GM19193 (cell line): ENCODE results near the gene OR51M1.

ENCODE experiments used
- POLR2A ChIP-seq: IDR thresholded peaks from 4 replicates; pipeline ENCODE4 v1.6.1; 2011; ENCODE audit not compliant: insufficient read depth, insufficient read length; ENCODE audit errors: extremely low read depth

Gene OR51M1

DNA sequence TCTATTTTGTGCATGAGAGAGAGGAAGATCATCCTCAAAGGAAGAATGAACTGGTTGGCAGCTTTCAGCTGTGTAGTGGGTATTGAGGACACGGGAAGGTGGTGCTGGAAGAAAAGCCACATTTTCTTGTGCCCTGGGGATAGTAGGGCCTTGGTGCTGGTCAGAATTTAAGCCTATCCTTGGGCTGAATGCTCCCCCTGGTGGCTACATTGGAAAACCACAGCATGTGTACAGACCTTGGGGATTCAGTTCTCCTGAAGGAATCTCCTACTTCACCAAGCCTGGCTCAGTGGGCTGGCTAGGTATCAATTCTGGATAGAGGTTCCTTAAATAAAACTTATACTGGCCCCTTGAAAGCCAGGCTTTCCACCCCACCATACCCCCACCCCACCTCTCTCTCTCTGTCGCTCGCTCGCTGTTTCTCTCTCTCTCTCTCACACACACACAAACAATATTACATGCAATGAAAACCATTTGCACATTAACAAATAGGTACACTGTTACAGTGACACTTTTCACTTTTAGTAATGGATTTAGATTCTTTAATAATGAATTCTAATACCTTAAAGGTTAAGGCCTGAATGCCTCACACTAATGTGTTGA is 2.8 kb upstream of the OR51M1 start:
- no peak for TF ChIP-seq POLR2A

DNA sequence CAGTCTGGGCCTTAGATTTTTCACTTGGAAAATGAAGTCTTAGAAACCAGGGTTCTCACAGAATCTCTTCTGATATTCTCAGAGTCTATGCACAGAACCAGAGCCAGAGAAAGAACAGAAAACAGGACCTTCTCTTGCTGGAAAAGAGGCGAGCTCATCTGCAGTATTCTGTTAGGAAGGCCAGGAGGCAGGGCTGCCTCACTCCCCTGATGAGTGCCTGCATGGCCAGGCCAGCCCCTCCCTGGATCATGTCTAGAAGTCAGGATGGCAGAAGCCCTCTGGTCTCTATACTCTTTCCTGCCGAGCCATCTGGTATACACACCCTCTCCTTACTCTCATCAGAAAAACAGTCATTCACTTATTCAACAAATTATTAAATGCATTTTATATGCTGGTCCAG is 723 bp downstream of the OR51M1 start:
- no peak for TF ChIP-seq POLR2A

GRCh38 chr11:5390210-5390609 is 6.6 kb downstream of the OR51M1 start:
- TF ChIP-seq POLR2A = no peak

GRCh38 chr11:5394091-5394490 is 10.5 kb downstream of the OR51M1 start:
- TF ChIP-seq POLR2A = no peak

DNA sequence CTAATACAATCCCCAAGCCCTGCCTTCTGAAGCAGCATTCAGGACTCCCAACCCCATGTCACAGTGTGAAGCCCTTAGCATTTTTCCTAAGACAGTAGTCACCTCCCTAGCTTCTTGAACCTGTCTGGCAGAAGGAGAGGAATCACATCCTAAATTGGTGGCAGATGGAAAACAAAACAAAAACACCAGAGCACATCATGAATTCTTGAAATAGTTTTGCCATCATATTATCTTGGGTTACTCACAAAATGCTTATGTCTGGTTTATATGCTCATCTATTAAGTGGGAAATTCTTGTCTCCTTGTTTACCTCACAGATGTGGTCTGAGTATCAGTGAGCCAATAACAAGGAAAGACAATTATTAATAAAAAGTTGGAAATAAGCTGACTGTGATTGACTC is 15.3 kb downstream of the OR51M1 start:
- no peak for TF ChIP-seq POLR2A

DNA sequence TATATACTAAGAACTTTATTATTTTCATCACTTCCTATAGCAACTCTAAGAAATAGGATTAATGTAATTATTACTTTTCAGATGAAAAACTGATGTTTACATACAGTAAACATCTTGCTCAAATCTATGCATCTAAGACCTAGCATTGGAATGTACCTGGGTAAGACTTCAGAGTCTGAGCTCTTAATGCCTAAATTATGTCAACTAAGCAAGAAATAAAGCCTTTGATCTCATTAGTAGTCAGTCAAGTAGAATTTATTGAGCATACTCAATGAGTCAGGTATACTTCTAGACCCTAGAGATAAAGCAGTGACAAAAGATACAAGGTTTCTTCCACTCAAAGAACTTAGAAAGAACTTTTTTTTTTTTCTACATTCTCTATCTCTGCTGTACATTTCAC is 21.6 kb downstream of the OR51M1 start:
- TF ChIP-seq POLR2A = no peak

DNA sequence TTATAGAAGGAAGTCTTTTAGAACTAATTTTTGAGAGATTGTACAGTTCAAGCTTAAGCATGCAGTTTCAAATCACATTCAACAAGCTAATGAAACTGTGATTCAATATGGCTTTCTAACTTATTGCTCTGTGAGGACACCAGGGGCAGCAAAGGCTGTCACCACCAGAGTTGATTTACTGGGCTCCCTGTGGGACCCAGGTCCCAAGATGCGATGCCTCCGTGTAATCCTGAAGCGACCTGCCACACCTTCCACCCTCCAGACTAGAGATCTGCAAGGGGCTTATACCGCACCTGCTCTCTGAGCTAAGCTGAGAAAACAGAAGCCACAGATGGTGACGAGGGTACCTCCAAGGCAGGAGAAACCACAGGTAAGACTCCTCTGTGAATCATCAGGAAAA is 37.4 kb downstream of the OR51M1 start:
- TF ChIP-seq POLR2A = no peak

GRCh38 chr11:5421811-5422210 is 38.2 kb downstream of the OR51M1 start, which contains the start of gene OR51Q1:
Gene OR51Q1 (plus strand): TSS chr11:5422111. CDS start chr11:5422201, 90 bp downstream.
- TF ChIP-seq POLR2A = no peak

DNA sequence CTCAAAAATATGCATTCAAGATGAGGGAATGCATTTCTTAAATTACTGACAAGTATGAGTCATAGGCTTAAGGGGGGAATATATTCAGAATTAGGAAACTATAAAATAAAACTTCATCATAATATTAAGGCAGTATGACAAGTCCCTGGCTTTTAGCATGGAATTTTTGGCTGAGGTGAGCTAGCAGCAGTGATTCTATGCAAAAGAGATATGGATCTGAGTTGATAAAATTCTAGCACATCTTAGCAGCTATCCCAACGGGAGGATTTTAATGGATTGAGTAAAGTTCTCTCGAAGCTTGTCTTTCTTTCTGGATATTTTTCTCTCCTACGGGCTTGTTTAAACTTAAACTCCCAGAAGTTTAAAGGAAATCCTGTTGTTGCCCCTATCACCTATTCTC is 39.5 kb downstream of the OR51M1 start:
- no peak for TF ChIP-seq POLR2A

DNA sequence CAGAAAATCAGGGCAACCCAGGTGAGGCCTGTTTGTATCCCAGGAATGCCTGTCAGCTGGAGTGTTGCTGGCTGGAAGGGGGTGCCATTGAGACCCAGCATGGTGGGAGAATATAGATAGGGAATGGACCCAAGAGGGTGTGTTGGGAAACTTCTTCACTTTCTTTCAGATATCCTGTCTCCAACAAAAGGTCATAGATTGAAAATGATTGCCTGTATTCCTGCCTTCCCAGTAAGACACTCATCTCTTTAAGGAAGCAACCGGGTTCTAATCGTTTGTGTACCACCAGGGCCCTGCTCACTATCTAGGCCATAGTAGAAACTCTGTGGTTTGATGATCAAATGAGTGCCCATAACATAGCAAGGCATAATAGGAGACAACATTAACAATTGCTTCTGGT is 57.8 kb downstream of the OR51M1 start, which contains the start of gene OR51I1:
Gene OR51I1, minus strand, starts transcription at position 101 of the 400 bp plus-strand sequence. Its CDS starts 0 bp downstream, at position 101.
- no peak for TF ChIP-seq POLR2A
